Activated CD4-positive, alpha-beta T cell treated with anti-CD3 and anti-CD28 coated beads for 36 hours (primary cell): Measurements from ENCODE around the gene NR5A2. TPM values are rescaled to one million over a fixed set of nuclear protein-coding genes. Genes with fewer than 3 reads are reported as not detected.

ENCODE experiments used
- ATAC-seq: fragments of 200-7000 bp; cut with Tn5 transposase; one replicate; pipeline ENCODE4 v1.10.0; 2021; ENCODE audit warnings: mild to moderate bottlenecking, moderate library complexity
- CTCF ChIA-PET: fragments of 350-600 bp; sonication (Branson Sonifier 250); formaldehyde crosslinking; loops from one replicate; lab custom pipeline; 2021; ENCODE audit warnings: antibody characterized with exemption; lab: Charles Lee
- POLR2A ChIA-PET: fragments of 350-600 bp; sonication (Branson Sonifier 250); formaldehyde crosslinking; loops from one replicate; lab custom pipeline; 2021; ENCODE audit warnings: antibody characterized with exemption, inconsistent platforms; lab: Charles Lee
- DNase-seq: peaks from one replicate; pipeline ENCODE4 v3.0.0-alpha.2; 2020
- H3K27ac Mint-ChIP-seq: one replicate; pipeline ENCODE4 v1.8.0; 2021; ENCODE audit warnings: mixed read lengths
- H3K27me3 Mint-ChIP-seq: one replicate; pipeline ENCODE4 v1.8.0; 2021; ENCODE audit warnings: mixed read lengths
- H3K36me3 Mint-ChIP-seq: one replicate; pipeline ENCODE4 v1.8.0; 2021; ENCODE audit warnings: low read depth, mixed read lengths
- H3K4me1 Mint-ChIP-seq: one replicate; pipeline ENCODE4 v1.8.0; 2021; ENCODE audit warnings: mixed read lengths
- H3K4me3 Mint-ChIP-seq: one replicate; pipeline ENCODE4 v1.8.0; 2021; ENCODE audit warnings: mild to moderate bottlenecking, moderate library complexity, mixed read lengths
- H3K9me3 Mint-ChIP-seq: one replicate; pipeline ENCODE4 v1.8.0; 2021; ENCODE audit warnings: low read depth, mixed read lengths
- intact Hi-C, 2 experiments: fragments of 100-400 bp; cut with DNase I in 1 of 2; cut with micrococcal nuclease in 1 of 2; formaldehyde crosslinking; loops; one replicate each; pipeline versions ENCODE4 v1.14.2 to v1.15.1; 2022 to 2024; cut with DNase I, micrococcal nuclease
- total RNA-seq, 2 experiments: library from RNA; stranded (reverse); gene quantifications; one replicate each; pipeline ENCODE4 v1.2.3, GENCODE V29; 2021

The NR5A2 gene
- total RNA-seq, 2 experiments from 2014 or later: not detected

- Mint-ChIP-seq H3K27me3 (peaks cover 5% of the 10 kb centered on the region), H3K4me1 (no peaks in the 10 kb centered on the region), H3K9me3 (no peaks in the 10 kb centered on the region), H3K36me3 (no peaks in the 10 kb centered on the region), H3K27ac (no peak overlapping the region), H3K4me3 (no peak overlapping the region)
- ChIA-PET POLR2A (no interaction called here), CTCF (interaction anchor here (1.4 kb wide), 1 partner anchor 31 kb away, joined by 3 read pairs; no protein-coding TSS in a partner anchor)
- ATAC-seq (no peak), DNase-seq (no peak)
- intact Hi-C loops: no loop called here
Observed at GRCh38 chr1:200172311-200172710, 144.8 kb downstream of the NR5A2 start.

GRCh38 chr1:200173097-200173618 lies 145.6 kb downstream of the NR5A2 start:
- Mint-ChIP-seq H3K4me1 (no peaks in the 10 kb centered on the region), H3K27me3 (peaks cover 3% of the 10 kb centered on the region), H3K4me3 (no peak overlapping the region), H3K9me3 (no peaks in the 10 kb centered on the region), H3K27ac (no peak overlapping the region), H3K36me3 (no peaks in the 10 kb centered on the region)
- ATAC-seq (no peak), DNase-seq (no peak)
- intact Hi-C loops: no loop called here
- ChIA-PET CTCF (interaction anchor here (1.0 kb wide), 1 partner anchor 106 kb away, joined by 4 read pairs; no protein-coding TSS in a partner anchor), POLR2A (no interaction called here)

- no peak for DNase-seq
- H3K27me3 Mint-ChIP-seq: peaks cover 3% of the 10 kb centered on the region
- ATAC-seq: no peak
- no peak overlapping the region for H3K27ac Mint-ChIP-seq
- intact Hi-C loops: no loop called here
- no peak overlapping the region for H3K4me3 Mint-ChIP-seq
- ChIA-PET POLR2A (no interaction called here), CTCF (interaction anchor here (0.7 kb wide), 1 partner anchor 314 kb away, joined by 3 read pairs; no protein-coding TSS in a partner anchor)
- no peaks in the 10 kb centered on the region for H3K36me3 Mint-ChIP-seq
- no peaks in the 10 kb centered on the region for H3K4me1 Mint-ChIP-seq
- H3K9me3 Mint-ChIP-seq: no peaks in the 10 kb centered on the region
Observed at GRCh38 chr1:200174525-200175295, 147.2 kb downstream of the NR5A2 start.

DNA sequence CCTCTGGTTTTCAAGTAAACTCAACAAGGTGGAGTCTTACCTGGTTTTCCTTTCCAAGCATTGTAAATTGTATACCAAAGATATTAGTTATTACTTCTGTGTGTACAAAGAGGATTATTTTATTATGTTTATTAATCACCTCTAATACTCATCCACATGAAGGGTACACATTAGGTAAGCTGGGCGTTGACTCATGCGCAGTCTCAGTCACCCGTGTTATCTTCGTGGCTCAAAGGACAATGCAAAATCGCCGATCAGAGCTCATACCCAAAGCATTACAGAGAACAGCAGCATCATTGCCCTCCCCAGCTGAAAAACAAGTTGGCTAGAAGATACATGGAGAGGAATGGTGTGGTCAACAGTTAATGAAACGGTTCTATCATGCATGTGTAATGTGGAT lies 148.7 kb downstream of the NR5A2 start:
- Mint-ChIP-seq H3K27me3 (peaks cover 5% of the 10 kb centered on the region), H3K4me3 (no peak overlapping the region), H3K9me3 (no peaks in the 10 kb centered on the region), H3K27ac (no peak overlapping the region), H3K4me1 (no peaks in the 10 kb centered on the region), H3K36me3 (no peaks in the 10 kb centered on the region)
- intact Hi-C loops: no loop called here
- DNase-seq (no peak), ATAC-seq (no peak)
- CTCF ChIA-PET: interaction anchor here (0.7 kb wide), 1 partner anchor 87 kb away, joined by 3 read pairs; no protein-coding TSS in a partner anchor
- POLR2A ChIA-PET: no interaction called here

DNA sequence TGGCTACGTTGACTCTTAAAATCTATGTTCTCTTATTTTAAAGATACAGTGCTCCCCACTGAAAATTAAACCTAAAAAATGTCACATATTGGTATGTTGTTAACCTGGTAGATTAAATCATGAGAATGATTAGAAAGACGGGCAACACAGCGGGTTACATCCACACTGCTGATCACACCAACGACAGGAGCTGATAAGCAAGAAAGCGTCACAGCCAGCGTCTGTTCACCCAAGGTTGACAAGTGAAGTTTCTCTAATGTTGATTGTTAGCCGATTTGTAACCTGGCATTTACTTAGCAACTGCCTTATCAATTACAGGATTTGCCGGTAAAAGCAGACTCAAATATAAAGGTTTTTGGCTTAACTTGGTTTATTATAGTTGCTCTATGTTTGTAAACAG lies 149.3 kb downstream of the NR5A2 start:
- Mint-ChIP-seq H3K4me1 (no peaks in the 10 kb centered on the region), H3K36me3 (no peaks in the 10 kb centered on the region), H3K27ac (no peak overlapping the region), H3K4me3 (no peak overlapping the region), H3K27me3 (peaks cover 5% of the 10 kb centered on the region), H3K9me3 (no peaks in the 10 kb centered on the region)
- DNase-seq (no peak), ATAC-seq (no peak)
- intact Hi-C loops: no loop called here
- POLR2A ChIA-PET: no interaction called here
- CTCF ChIA-PET: interaction anchor here (0.7 kb wide), 1 partner anchor 87 kb away, joined by 3 read pairs; no protein-coding TSS in a partner anchor

- Mint-ChIP-seq H3K9me3 (no peaks in the 10 kb centered on the region), H3K27me3 (peaks cover 5% of the 10 kb centered on the region), H3K4me1 (no peaks in the 10 kb centered on the region), H3K27ac (no peak overlapping the region), H3K4me3 (no peak overlapping the region), H3K36me3 (no peaks in the 10 kb centered on the region)
- DNase-seq: no peak
- intact Hi-C loops: no loop called here
- POLR2A ChIA-PET: no interaction called here
- CTCF ChIA-PET: no interaction called here
- ATAC-seq: no peak
Observed at GRCh38 chr1:200178340-200178739, 150.8 kb downstream of the NR5A2 start.

GRCh38 chr1:200179126-200179780 lies 151.7 kb downstream of the NR5A2 start:
- Mint-ChIP-seq H3K9me3 (no peaks in the 10 kb centered on the region), H3K4me3 (no peak overlapping the region), H3K27ac (no peak overlapping the region), H3K36me3 (no peaks in the 10 kb centered on the region), H3K27me3 (peaks cover 5% of the 10 kb centered on the region), H3K4me1 (no peaks in the 10 kb centered on the region)
- ChIA-PET POLR2A (no interaction called here), CTCF (no interaction called here)
- DNase-seq (no peak), ATAC-seq (no peak)
- intact Hi-C loops: no loop called here

- Mint-ChIP-seq H3K4me3 (no peak overlapping the region), H3K27ac (no peak overlapping the region), H3K27me3 (peaks cover 5% of the 10 kb centered on the region), H3K36me3 (no peaks in the 10 kb centered on the region), H3K9me3 (no peaks in the 10 kb centered on the region), H3K4me1 (no peaks in the 10 kb centered on the region)
- ATAC-seq: no peak
- ChIA-PET POLR2A (no interaction called here), CTCF (interaction anchor here (0.6 kb wide), 1 partner anchor 124 kb away, joined by 3 read pairs; no protein-coding TSS in a partner anchor)
- intact Hi-C loops: no loop called here
- DNase-seq: no peak
Observed at GRCh38 chr1:200179781-200180160, 152.3 kb downstream of the NR5A2 start.

DNA sequence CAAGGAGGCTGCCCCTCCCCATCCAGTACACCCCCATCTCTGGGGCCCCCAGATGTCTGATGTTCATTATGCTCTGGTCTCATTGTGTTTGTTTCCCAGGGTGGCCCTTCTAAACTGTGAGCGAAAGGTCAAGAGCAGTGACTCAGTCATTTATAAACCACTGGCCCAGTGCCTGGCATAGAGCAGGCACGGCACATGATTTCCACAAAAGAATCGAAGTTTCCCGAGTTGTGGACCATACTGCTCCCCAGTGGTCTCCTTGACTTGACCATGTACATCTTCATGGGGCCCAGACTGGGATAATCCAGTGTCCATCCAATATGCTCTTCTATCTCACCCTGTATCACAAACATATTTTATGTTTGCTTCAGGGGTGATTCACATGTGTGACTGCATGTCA lies 153.3 kb downstream of the NR5A2 start:
- Mint-ChIP-seq H3K4me1 (peaks cover 3% of the 10 kb centered on the region), H3K27ac (no peak overlapping the region), H3K9me3 (peaks cover 2% of the 10 kb centered on the region), H3K4me3 (no peak overlapping the region), H3K27me3 (peaks cover 7% of the 10 kb centered on the region), H3K36me3 (no peaks in the 10 kb centered on the region)
- DNase-seq (no peak), ATAC-seq (no peak)
- ChIA-PET CTCF (no interaction called here), POLR2A (no interaction called here)
- intact Hi-C loops: no loop called here

DNA sequence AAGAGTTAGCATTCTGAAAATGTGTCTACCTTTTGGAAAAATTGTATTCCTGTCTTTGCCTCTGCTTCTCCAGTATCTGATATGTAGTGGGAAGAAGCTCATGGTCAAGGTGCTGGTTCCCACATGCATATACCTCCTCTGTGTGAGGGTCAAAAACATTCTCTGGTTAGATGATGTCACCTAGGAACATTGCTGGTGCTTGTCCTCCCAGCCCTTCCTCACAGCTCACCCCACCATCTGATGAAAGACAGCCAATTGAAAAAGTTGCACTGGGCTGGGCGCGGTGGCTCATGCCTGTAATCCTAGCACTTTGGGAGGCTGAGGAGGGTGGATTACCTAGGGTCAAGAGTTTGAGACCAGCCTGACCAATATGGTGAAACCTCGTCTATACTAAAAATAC lies 154.4 kb downstream of the NR5A2 start:
- intact Hi-C loops: no loop called here
- H3K27me3 Mint-ChIP-seq: peaks cover 9% of the 10 kb centered on the region
- peaks cover 3% of the 10 kb centered on the region for H3K4me1 Mint-ChIP-seq
- H3K36me3 Mint-ChIP-seq: no peaks in the 10 kb centered on the region
- no peak overlapping the region for H3K27ac Mint-ChIP-seq
- POLR2A ChIA-PET: no interaction called here
- H3K4me3 Mint-ChIP-seq: no peak overlapping the region
- DNase-seq (no peak), ATAC-seq (no peak)
- H3K9me3 Mint-ChIP-seq: peaks cover 2% of the 10 kb centered on the region
- CTCF ChIA-PET: no interaction called here

DNA sequence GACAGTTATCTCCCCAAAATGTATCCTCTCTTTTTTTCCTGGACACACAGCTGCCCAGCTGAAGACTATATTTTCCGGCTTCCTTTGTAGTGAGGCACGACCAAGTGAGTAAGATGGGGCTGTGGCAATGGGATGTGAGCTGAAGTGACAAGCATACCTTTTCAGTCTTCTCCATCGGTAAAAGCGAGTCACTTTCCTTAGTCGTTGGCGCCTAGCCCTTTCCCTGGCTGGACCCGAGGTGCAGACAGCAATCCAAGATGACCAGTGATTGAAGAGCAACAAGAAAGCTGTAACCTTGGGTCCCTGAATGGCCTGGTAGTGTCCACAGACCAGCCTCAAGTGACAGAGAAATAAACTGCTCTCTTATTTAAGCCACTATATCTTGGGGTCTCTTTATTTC lies 155.2 kb downstream of the NR5A2 start:
- POLR2A ChIA-PET: no interaction called here
- Mint-ChIP-seq H3K4me1 (peaks cover 3% of the 10 kb centered on the region), H3K9me3 (peaks cover 2% of the 10 kb centered on the region), H3K36me3 (no peaks in the 10 kb centered on the region), H3K27me3 (peaks cover 9% of the 10 kb centered on the region), H3K4me3 (no peak overlapping the region), H3K27ac (no peak overlapping the region)
- CTCF ChIA-PET: no interaction called here
- DNase-seq: no peak
- intact Hi-C loops: no loop called here
- ATAC-seq: no peak

- Mint-ChIP-seq H3K27ac (no peak overlapping the region), H3K4me3 (no peak overlapping the region), H3K27me3 (peaks cover 9% of the 10 kb centered on the region), H3K4me1 (peaks cover 3% of the 10 kb centered on the region), H3K9me3 (peaks cover 2% of the 10 kb centered on the region), H3K36me3 (no peaks in the 10 kb centered on the region)
- DNase-seq (no peak), ATAC-seq (no peak)
- intact Hi-C loops: no loop called here
- CTCF ChIA-PET: no interaction called here
- POLR2A ChIA-PET: no interaction called here
Observed at GRCh38 chr1:200183637-200184036, 156.1 kb downstream of the NR5A2 start.
